VCaP (cell line): ENCODE data around the gene KDM4C.

Experiments used
- H3K27ac ChIP-seq: fragments of 450-650 bp; 2 replicates; pipeline ENCODE4 v1.5.1; 2017
- CTCF ChIP-seq: fragments of 450-650 bp; conservative IDR thresholded peaks from 2 replicates; pipeline ENCODE4 v1.5.1; 2017; ENCODE audit warnings: mild to moderate bottlenecking, moderate library complexity

The KDM4C gene

GRCh38 chr9:6758248-6758497 is 400 bp downstream of the KDM4C start:
- no peak for TF ChIP-seq CTCF

GRCh38 chr9:6758498-6759184 is 868 bp downstream of the KDM4C start:
- no peak for TF ChIP-seq CTCF
- peak overlapping the region; percentile 94 for H3K27ac ChIP-seq

More at GRCh38 chr9:6758248-6758497, 400 bp downstream of the KDM4C start:
- peak overlapping the region; percentile 94 for H3K27ac ChIP-seq

- H3K27ac ChIP-seq: peak overlapping the region; percentile 94
- TF ChIP-seq CTCF: no peak
These were observed 1.6 kb downstream of the KDM4C start for GRCh38 chr9:6759185-6759977.

GRCh38 chr9:6761306-6761705 is 3.5 kb downstream of the KDM4C start:
- no peak overlapping the region for H3K27ac ChIP-seq
- no peak for TF ChIP-seq CTCF

GRCh38 chr9:6763244-6763643 is 5.5 kb downstream of the KDM4C start:
- H3K27ac ChIP-seq: no peak overlapping the region
- TF ChIP-seq CTCF: no peak

GRCh38 chr9:6764011-6764410 is 6.2 kb downstream of the KDM4C start:
- TF ChIP-seq CTCF: no peak
- no peak overlapping the region for H3K27ac ChIP-seq

GRCh38 chr9:6764523-6764922 is 6.8 kb downstream of the KDM4C start:
- TF ChIP-seq CTCF: no peak
- H3K27ac ChIP-seq: no peak overlapping the region
